HG02840 (cell line): ENCODE data around the gene IQCE.
"Not testable (repeated sequence)": the region's sequence is repeated elsewhere in the genome, so short reads cannot be mapped to it uniquely, and the experiment has no call there.

Experiments used
- ATAC-seq: cut with Tn5 transposase; IDR thresholded peaks from one replicate; pipeline ENCODE4 v1.9.1; 2021; ENCODE audit warnings: mild to moderate bottlenecking, moderate library complexity, moderate number of reproducible peaks; ENCODE audit not compliant: unreplicated experiment, low FRiP score

IQCE gene

DNA sequence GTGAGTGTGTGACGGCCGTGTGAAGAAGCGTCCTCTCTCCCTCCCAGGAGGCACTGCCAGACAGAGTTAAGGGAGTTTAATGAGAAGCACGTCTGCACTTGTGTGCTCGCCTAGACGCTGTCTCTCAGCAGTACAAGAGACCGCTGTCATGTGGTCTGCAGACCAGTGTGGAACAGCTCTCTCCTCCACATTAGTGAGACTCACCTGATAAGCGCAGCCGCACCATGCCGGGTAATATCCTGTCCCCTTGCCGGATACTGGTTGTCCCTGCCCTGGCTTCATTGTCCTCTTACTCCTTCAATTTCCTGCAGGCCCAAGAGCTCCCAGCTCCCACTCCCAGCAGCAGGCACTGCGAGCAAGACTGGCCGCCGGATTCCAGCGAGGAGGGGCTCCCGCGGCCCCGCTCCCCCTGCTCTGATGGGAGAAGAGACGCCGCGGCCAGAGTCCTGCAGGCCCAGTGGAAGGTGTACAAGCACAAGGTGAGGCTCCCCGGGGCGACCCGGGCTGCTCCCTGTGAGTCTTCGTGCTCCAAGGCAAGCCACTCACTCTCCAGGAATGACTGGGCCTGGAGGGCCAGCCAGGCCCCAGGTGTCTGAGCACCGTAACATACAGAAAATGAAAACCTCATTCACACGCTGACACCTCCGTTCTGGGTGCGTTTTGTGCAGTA, 39.5 kb downstream of the IQCE start:
- ATAC-seq, result no peak

DNA sequence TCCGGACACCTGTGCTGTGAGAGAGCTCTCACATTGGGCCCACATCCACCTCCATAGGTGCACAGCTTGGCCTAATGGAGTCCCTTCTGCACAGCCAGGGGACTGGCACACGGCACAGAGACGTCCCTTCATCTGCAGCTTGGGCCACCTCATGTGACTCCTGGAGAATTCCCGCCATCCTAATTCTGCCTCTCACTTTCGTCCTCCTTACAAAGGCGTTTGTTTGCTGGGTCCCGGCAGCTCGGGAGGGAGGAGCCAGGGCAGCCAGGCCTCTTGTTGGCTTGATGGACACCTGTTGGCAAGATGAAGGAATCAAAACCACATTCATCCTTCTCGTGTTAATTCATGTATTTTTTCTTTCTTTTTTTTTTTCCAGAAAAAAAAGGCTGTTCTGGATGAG, 42.3 kb downstream of the IQCE start:
- no peak for ATAC-seq

DNA sequence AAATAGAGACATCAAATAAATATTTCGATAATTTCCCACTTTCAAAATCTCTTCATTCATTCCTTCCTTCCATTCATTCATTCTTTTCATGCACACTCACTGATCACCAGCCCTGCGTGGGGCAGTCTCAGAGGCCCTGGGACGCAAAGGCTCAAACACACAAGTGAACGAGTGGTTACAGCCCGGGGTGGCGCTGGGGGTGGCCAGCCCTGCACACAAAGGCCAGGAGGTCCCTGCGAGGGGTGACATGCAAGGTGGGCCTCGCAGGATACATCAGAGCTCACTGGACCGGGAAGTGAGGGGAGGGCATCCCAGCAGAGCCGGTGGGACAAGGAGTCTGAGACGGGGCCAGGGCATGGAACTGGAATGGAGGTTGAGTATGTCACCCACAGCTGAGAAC, 43.1 kb downstream of the IQCE start:
- ATAC-seq, result no peak

DNA sequence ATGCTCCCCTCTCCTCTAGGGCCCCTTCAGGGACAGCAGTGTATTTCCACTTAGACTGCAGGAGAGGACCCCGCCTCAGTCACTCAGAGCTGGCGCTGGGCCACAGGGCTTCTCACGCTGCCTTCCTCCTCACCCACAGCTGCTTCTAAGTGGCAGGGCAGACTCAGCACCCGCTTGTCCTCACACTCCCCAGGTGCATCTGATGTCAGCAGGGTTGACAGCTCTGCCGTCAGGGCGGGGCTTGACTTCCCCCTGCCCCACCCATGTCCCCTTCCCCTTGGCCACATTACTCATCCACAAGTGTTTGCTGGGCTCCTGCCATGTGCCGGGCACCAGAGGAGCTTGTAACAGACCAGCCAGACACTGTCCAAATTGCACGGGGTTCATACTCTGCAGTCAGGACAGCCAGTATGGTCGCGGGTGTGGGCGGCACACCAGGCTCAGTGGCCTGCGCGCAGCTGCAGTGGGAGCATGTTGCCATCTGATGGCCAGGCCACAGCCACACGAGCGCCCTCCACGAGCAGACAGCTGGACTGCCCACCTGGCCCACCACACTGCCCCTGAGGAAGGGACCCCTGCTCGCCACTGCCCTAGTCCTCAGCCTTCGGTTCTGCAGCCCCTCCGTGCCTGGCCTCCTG, 43.7 kb downstream of the IQCE start:
- ATAC-seq, result no peak

DNA sequence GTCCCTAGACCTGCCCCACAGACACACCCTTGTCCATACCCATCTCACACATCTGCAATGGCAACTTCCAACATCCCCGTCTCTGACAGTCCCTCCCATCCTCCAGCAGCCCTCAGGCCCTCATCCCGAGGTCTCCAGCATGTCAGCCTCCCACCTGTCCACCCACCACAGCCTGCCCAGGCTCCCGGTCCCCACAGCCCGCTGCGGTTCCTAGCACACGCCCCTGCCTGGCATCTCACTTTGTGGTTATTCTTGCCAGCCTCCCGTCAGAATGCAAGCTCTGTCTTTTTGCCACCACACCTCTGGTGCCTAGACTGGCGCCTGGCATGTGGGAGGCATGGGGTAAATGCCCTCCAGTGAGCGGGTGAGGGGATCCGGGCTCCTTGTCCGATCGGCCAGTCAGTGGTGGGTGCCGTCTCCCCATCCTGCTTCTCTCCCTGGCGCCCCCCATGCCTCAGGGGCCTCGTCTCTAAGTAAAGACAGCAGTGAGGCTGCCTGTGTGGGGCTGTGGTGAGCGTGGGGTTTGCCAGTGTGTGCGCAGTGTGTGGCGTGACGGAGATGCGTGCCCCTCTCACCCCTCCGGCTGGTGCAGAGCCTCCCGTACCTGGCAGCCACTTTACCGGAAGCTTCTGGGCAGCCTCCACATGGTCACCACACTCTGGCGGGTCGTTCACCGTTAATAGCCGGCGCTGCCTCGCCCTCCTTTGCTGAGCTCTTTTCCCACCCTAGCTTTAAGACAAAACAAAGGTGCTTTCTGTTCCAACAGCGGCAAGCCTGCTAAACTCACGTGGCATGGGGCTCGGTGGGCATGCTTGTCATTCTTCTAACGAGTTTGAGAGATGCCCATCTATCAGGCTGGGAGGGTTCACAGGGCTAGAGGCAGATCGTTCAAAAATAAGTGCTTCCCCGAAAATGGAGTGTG, 44.5 kb downstream of the IQCE start:
- no peak for ATAC-seq

DNA sequence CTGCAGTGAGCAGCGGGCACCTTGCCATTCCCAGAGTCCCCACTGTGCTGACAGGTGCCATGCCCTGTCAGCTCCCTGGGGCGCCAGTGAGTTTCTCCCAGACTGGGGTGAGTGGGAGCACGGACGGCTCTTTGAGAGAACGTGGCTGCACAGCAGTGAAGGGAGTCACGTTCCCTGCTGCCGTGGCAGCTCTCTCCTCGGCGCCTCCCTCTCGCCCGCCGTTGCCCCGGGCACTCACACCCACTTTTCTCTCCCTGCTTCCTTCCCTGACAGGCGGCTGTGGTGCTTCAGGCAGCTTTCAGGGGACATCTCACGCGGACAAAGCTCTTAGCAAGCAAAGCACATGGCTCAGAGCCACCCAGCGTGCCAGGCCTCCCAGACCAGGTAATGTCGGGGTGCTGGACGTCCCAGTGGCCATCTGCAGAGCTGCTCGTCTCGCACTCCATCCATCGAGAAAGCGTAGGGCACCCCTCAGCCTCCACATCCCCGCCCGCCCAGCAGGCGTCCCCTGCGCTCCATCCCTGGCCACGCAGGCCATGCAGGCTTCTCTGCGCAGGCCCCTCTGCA, 45.9 kb downstream of the IQCE start:
- no peak for ATAC-seq

DNA sequence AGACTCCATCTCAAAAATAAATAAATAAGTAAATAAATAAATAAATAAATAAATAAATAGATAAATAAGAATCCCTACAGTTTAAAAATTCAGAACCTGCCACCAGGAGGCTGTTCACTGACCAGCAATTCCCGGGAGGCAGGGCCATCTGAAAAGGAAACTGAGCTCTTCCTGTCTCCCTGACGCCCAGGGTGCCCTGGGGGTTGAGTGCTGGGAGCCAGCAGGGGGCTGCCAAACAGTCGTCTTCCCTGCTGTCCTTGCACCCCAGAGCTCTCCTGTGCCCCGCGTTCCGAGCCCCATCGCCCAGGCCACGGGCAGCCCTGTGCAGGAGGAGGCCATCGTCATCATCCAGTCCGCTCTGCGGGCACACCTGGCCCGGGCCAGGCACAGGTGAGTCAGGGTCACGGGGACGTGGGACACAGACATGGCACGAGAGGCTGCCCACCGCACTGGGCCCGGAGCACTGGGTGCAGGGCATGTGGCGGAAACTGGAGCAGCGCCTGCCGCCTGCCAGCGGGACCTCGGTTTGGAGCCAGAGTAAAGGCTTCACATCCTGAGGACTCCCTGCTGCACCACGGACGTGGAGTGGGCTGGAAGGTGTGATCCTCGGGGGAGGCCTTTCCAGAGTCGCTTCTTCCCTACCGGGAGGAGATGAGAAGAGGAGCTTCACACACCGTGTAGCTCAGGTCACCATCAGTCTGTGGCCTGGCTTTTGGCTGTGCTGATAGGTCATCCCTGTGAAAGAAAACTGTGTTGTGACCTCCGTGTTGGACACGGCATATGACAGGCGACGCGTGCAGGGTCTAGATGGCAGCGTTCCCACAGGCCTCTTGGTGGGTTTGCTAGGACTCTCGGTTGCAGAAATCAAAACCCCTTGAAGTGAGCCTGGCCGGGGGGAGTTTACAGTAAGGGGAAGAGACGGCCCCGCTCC, 47.1 kb downstream of the IQCE start:
- ATAC-seq, result no peak

DNA sequence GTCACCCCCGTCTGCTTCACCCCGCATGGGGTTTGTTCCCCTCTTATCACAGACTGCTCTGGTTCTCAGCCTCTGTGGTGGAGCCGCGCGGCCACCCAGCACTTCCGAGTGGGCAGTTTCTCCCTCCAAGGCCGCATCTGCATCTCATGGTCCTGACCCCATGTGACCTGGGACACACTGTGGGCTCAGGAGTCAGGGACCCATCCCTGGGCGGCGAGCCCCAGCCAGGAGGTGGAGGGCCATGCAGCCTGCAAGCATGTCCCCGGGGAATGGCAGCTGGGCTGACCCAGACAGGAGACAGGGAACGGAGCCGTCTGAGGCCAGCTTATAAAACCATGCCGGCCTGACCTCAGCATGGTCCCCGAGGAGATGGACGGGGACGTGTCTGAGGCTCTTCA, 47.8 kb downstream of the IQCE start:
- ATAC-seq, result no peak

DNA sequence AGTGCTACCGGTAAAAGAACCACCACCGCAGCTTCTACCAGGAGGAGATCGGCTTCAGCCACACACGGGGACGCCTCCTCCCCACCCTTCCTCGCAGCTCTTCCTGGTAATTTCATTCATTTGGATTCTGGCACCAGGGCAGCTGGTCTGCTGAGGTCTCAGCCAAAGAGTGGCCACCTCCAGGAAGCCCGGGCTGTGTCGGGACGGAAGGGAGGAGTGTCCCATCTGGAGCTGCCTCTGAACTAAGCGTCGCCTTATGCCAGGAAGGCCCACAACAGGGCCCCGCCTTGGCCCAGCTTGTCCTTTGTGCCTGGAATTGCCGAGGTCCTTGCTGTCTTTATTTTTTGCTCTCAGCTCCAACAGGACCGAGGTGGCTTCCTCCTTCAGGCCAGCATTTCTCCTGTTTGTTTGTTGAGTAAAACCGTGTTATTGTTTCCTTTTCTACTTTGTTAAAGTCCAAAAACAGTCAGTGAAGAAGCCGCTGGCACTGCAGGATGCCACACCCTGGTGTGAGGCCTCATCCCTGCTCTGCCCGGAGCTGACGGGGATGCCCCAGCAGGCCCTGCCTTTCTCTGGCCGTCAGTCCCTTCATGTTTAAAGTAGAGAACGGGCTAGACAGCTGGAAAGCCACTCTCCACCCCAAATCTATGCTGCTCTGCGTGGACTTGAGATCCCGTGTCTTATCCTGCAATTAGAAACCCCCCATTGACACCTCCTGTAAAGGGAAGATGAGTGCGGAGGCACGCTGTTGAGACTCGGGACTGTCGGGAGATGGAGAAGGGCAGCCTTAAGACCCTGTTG, 48.5 kb downstream of the IQCE start:
- ATAC-seq, result no peak

DNA sequence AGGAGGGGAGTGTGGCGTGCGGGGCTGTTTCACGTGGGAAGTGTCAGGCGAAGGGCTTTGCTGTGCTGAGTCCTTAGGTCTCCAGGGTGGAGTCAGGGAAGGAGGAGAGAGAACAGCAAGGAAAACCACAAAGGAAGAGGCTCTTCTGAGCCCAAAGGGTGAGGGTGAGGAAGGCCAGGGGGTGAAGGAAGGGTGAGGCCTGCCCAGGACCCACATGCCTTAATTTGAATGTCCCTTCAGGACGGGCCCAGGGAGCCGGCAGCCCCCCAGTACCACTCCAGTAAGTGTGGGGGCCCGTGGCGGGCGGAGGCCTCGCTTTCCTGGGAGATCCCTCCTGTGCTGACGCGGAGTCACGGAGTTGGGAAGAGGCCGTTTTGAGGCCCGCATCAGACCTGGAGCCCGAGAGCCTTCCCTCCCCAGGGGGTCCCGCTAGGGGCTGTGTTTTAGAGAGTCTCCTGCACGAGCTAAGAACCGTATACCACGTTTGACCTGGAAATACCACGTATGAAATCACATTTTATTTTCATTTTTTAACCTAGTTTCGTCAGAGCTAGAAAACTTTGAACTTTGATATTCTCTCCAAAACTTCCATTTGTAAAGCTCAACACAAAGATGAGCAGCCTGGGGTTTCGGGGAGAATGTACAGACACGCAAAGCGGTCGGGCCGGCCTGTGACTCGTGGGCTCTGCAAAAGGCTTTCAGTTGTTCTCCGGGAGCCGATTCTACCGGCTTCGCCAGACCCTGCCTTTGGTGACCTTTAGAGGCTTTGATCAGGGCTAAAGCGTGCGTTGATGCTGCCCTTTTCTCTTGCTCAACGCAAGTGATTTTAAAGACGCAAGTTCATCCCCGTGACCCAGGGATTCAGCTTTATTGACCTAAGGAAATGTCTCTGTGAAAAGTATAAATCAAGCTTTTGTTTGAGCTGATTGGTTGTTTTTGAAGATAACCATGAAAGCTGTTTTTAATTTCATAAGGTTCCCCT, 49.4 kb downstream of the IQCE start:
- ATAC-seq, result no peak

DNA sequence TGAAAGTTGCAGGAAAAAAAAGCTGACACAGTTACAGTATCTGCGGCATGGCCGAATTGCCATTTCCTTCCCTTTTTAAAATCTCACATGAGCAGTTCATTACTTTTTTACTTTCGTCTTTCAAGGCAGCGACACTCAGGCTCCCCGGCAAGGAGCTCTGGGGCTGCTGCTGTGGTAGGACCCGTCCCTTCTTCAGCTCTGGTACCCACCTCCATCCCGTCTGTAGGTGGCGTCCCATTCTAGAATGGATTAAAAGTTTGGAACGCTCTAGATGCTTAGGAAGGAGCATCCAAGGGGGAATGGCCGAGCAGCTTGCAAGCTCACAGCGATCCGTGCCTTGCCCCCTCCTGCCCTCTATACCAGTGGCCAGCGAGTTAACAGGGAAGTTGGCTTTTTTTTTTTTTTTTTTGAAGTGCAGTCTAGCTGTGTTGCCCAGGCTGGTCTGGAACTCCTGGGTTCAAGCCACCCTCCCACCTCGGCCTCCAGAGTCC, 50.2 kb downstream of the IQCE start:
- no peak for ATAC-seq

DNA sequence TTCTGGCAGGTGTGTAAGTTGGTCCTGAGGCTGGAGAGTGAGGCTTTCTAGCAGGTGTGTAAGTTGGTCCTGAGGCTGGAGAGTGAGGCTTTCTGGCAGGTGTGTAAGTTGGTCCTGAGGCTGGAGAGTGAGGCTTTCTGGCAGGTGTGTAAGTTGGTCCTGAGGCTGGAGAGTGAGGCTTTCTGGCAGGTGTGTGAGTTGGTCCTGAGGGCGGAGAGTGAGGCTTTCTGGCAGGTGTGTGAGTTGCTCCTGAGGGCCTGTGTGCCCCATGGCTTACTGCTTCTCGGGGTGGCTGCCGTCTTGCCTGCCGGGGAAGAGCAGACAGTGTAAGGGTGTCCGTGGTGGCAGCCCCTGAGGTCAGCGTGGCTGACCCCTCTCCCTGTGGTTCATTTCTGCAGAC, 50.9 kb downstream of the IQCE start:
- ATAC-seq, result not testable (repeated sequence)

DNA sequence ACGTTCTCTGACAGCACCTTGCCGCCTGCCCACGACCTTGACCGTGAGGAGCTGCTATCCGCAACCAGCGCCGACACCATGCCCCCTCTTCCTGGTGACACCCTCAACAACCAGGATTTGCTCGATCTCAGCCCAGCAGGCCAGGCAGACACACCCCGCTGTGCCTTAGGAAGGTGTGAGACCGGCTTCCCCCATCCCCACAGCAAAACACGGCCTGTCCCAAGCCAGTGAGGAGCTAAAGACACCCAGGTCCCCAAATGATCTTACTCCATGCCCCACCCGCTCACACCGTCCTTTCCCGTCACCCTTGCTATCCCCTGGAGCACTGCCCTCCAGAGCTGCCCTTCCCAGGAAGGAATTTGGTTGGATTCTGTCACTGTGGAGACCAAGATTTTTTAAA, 51.7 kb downstream of the IQCE start:
- no peak for ATAC-seq

DNA sequence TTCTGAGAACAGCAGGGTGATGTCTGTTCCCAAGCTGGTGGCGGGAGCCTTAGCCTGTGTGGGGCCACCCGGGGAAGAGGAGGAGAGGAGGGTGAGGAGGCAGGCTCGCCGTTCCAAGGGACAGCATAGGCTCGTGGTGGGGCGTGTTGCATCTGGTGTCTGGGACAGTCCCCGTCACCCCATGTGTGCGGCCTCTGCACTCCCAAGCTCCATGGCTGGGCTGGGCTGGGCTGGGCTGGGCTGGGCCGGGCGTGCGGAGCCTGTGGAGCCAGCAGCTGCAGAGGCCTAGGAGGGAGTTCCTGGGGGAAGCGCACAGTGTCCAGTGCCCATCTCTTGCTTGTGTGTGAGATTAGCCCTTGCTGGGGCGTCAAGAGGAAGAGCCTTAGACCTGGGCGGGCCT, 52.1 kb downstream of the IQCE start:
- ATAC-seq, result no peak

DNA sequence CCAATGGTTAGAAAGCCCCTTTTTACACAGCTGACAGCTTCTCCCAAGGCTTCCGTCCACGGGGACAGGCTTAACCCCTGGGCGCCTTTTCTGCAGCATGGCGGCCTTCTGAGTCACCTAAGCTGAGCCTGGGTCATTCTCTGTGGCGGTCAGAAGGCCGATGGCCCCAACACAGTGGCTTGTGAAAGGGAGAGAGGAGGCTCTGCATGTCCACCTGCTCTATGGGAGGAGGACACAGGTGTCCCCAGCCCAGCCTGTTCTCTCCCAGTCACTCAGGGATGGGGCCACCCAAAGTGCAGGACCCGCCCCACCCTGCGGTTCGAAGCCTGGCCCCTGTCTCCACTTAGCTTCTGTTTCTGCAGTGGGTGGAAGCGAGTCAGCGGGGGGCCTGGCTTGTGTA, 52.6 kb downstream of the IQCE start:
- no peak for ATAC-seq

DNA sequence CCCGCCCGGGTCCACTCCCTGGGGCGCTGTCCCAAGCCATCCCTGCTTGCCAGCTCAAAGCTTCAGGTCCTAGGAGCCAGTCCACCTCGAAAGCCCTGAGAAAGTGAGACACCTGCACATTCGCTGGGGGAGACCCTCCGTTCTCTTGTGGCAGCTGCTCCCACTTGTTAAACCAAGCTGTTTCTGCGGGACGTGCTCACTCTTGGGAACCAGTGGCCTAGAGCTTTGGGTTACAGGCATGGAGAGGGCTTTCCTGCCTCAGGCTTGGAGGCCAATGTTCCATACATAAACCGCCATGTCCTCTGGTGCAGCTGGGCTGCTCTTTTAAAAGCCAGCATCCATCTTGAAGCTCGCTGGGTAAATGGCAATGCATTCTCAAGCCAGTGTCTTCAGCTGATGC, 53.1 kb downstream of the IQCE start:
- ATAC-seq, result no peak

DNA sequence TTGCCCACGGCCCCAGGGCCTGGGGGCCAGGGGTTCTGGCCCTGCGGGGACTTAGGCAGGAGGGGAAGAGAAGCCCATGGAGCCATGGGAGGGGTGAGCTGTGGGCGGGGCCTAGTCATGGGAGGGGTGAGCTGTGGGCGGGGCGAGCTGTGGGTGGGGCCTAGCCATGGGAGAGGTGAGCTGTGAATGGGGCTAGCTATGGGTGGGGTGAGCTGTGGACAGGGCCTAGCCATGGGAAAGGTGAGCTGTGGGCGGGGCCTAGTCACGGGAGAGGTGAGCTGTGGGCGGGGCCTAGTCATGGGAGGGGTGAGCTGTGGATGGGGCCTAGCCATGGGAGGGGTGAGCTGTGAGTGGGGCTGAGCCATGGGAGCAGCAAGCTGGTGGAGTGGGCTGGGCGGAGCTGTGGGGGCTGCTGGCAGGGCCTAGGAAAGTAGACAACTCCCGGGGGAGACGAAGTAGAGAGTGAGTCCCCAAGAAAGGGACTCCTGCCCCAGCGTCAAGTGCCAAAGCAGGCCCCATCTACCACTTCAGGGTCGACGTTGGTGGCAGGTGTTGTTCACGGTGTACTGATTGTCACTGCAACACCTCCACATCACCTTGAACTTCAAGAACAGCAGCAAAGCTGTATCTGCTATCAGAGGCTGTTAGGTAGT, 53.8 kb downstream of the IQCE start:
- no peak for ATAC-seq
